HAP-1 (cell line): ENCODE results near the gene LYPD4.
A peak's percentile ranks its signal among the peaks of the same experiment; 100 is the strongest.

ENCODE experiments used
- DNase-seq, 2 experiments: peaks; one replicate each; pipeline ENCODE4 v3.0.0-alpha.2; 2016 to 2020; ENCODE audit warnings: low spot score in 2 of 2
- H3K27me3 ChIP-seq: fragments of 250-450 bp; sonication (Bioruptor Pico); 2 replicates; pipeline ENCODE4 v1.5.1; 2020; ENCODE audit warnings: low read depth, mild to moderate bottlenecking, moderate library complexity
- H3K36me3 ChIP-seq: fragments of 250-450 bp; sonication (Bioruptor Pico); replicated peaks from 2 replicates; pipeline ENCODE4 v1.5.1; 2020; ENCODE audit warnings: mild to moderate bottlenecking
- H3K4me1 ChIP-seq: fragments of 250-450 bp; sonication (Bioruptor Pico); 2 replicates; pipeline ENCODE4 v1.5.1; 2020; ENCODE audit warnings: mild to moderate bottlenecking
- H3K4me3 ChIP-seq: fragments of 250-450 bp; sonication (Bioruptor Pico); 2 replicates; pipeline ENCODE4 v1.5.1; 2020; ENCODE audit warnings: mild to moderate bottlenecking, moderate library complexity
- H3K9me3 ChIP-seq: fragments of 250-450 bp; sonication (Bioruptor Pico); 2 replicates; pipeline ENCODE4 v1.5.1; 2020; ENCODE audit warnings: mild to moderate bottlenecking, moderate library complexity
- in situ Hi-C: fragments of 300-500 bp; cut with MboI; formaldehyde crosslinking; loops from 3 replicates; pipeline ENCODE4 v1.14.3; 2020; ENCODE audit warnings: low sequenced_read_pairs, inconsistent platforms, mixed read lengths

The LYPD4 gene

DNA sequence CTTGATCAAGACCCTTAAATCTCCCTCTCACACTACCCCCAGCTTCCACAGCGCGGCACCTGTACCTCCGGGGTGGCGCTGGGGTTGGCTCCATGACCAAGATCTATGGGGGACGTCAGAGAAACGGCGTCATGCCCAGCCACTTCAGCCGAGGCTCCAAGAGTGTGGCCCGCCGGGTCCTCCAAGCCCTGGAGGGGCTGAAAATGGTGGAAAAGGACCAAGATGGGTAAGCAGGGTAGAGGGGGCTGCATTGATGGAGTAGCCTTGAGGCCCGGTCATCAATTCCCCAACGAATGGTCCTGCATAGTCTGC lies 24.5 kb upstream of the LYPD4 start:
- Histone ChIP-seq H3K27me3 (no peaks in the 10 kb centered on the region), H3K36me3 (peaks cover 79% of the 10 kb centered on the region), H3K4me1 (peaks cover 8% of the 10 kb centered on the region; the same call in 1 of the 2 replicates), H3K4me3 (no peak overlapping the region), H3K9me3 (no peaks in the 10 kb centered on the region)
- no peak for DNase-seq
- in situ Hi-C loops, result no loop called here

GRCh38 chr19:41868120-41868988 lies 23.9 kb upstream of the LYPD4 start:
- Histone ChIP-seq H3K9me3 (no peaks in the 10 kb centered on the region), H3K36me3 (peaks cover 85% of the 10 kb centered on the region), H3K4me3 (no peak overlapping the region), H3K27me3 (no peaks in the 10 kb centered on the region), H3K4me1 (peaks cover 10% of the 10 kb centered on the region; the same call in 1 of the 2 replicates)
- in situ Hi-C loops, result no loop called here
- DNase-seq, result no peak

DNA sequence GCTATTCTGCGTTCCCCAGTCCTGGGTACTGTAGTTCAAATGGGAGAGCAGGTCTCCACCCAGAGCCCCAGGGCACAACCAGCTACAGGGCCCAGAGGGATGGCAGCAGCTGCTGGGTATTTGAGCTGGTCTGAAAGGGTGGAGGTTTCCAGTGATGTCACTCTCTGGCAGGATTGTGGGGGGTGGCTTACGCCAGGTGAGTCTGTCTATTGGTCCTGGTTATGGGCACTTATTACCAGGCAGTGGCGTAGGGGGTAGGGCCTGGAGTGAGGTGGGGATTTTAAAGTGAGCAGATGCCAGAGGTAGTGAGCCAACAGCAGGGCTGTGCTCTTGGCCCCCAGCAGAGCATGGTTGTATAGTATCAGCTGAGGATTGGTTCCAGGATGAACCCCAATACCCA lies 21.8 kb upstream of the LYPD4 start:
- H3K36me3 ChIP-seq, result peaks cover 98% of the 10 kb centered on the region
- H3K27me3 ChIP-seq, result no peaks in the 10 kb centered on the region
- in situ Hi-C loops, result no loop called here
- peak in 1 of 2 experiments; percentile 47 for DNase-seq
- no peak overlapping the region for H3K4me3 ChIP-seq
- no peaks in the 10 kb centered on the region for H3K9me3 ChIP-seq
- peaks cover 28% of the 10 kb centered on the region for H3K4me1 ChIP-seq

- Histone ChIP-seq H3K4me3 (no peak overlapping the region), H3K27me3 (no peaks in the 10 kb centered on the region), H3K9me3 (no peaks in the 10 kb centered on the region), H3K36me3 (peaks cover 93% of the 10 kb centered on the region), H3K4me1 (peaks cover 31% of the 10 kb centered on the region)
- no peak for DNase-seq
- in situ Hi-C loops, result no loop called here
These were observed 19.9 kb upstream of the LYPD4 start for GRCh38 chr19:41864374-41864773.

DNA sequence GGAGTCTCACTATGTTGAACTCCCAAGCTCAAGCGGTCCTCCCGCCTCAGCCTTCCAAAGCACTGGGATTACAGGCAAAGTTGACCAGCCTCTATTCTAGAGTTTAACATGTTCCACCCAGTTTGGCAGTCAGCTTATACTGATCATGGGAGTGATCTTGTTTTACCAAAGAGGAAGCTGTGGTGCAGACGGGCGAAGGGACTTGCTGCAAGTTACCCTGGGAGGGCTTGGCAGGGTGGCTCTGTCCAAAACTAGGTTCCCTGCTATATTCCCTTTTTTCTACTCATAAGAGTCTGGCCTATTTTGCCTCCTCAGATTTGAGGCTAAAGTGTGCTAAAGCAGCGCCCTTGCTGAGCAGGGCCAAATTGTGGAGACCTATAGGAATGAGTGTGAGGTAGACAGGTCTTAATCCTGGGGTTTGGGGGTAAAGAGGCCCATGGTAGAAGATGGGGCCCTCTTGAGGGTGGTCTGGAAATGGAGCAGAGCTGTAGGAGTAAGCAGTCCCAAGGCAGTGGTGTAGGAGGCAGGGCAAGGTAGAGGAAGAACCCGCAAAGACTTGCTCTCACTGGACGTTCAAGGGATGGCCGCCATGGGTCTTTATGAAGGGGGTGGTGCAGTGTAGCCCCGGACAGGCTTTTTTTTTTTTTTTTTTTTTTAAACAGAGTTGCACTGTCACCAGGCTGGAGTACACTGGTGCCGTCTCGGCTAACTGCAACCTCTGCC lies 18.9 kb upstream of the LYPD4 start:
- no peak for DNase-seq
- Histone ChIP-seq H3K36me3 (peaks cover 83% of the 10 kb centered on the region), H3K4me3 (no peak overlapping the region), H3K4me1 (peaks cover 31% of the 10 kb centered on the region), H3K27me3 (no peaks in the 10 kb centered on the region), H3K9me3 (no peaks in the 10 kb centered on the region)
- in situ Hi-C loops, result no loop called here

- no peaks in the 10 kb centered on the region for H3K9me3 ChIP-seq
- in situ Hi-C loops, result no loop called here
- peaks cover 75% of the 10 kb centered on the region for H3K36me3 ChIP-seq
- no peak for DNase-seq
- H3K27me3 ChIP-seq, result no peaks in the 10 kb centered on the region; the same call in 1 of the 2 replicates
- H3K4me3 ChIP-seq, result peak overlapping the region; percentile 95; the same call in 1 of the 2 replicates
- peaks cover 31% of the 10 kb centered on the region for H3K4me1 ChIP-seq
These were observed 18.0 kb upstream of the LYPD4 start for GRCh38 chr19:41862445-41862986.

- DNase-seq, result no peak
- Histone ChIP-seq H3K4me3 (peak overlapping the region; percentile 95), H3K4me1 (peaks cover 31% of the 10 kb centered on the region), H3K36me3 (peaks cover 68% of the 10 kb centered on the region), H3K9me3 (no peaks in the 10 kb centered on the region), H3K27me3 (peaks cover 5% of the 10 kb centered on the region; the same call in 1 of the 2 replicates)
- in situ Hi-C loops, result no loop called here
These were observed 17.4 kb upstream of the LYPD4 start for GRCh38 chr19:41861846-41862245.

- Histone ChIP-seq H3K4me3 (peak overlapping the region; percentile 95), H3K27me3 (peaks cover 5% of the 10 kb centered on the region; the same call in 1 of the 2 replicates), H3K36me3 (peaks cover 62% of the 10 kb centered on the region), H3K4me1 (peaks cover 31% of the 10 kb centered on the region), H3K9me3 (no peaks in the 10 kb centered on the region)
- in situ Hi-C loops, result no loop called here
- DNase-seq, result peak in 1 of 2 experiments; percentile 34
These were observed 16.8 kb upstream of the LYPD4 start for GRCh38 chr19:41861116-41861768.

GRCh38 chr19:41860419-41861115 lies 16.1 kb upstream of the LYPD4 start:
- DNase-seq, result peak in 1 of 2 experiments; percentile 41
- in situ Hi-C loops, result no loop called here
- Histone ChIP-seq H3K4me3 (peak overlapping the region; percentile 95), H3K27me3 (peaks cover 5% of the 10 kb centered on the region; the same call in 1 of the 2 replicates), H3K4me1 (peaks cover 31% of the 10 kb centered on the region), H3K9me3 (no peaks in the 10 kb centered on the region), H3K36me3 (peaks cover 55% of the 10 kb centered on the region)

GRCh38 chr19:41859618-41860418 lies 15.3 kb upstream of the LYPD4 start, which contains the start of gene RPS19:
RPS19 (plus strand) TSS chr19:41860255; CDS start chr19:41860775, 520 bp downstream.
- Histone ChIP-seq H3K36me3 (peaks cover 48% of the 10 kb centered on the region), H3K27me3 (peaks cover 9% of the 10 kb centered on the region; the same call in 1 of the 2 replicates), H3K9me3 (no peaks in the 10 kb centered on the region), H3K4me1 (peaks cover 30% of the 10 kb centered on the region), H3K4me3 (peak within 1 kb of the TSS; percentile 95)
- peak; percentile 94 to 98 for DNase-seq
- in situ Hi-C loops, result no loop called here

DNA sequence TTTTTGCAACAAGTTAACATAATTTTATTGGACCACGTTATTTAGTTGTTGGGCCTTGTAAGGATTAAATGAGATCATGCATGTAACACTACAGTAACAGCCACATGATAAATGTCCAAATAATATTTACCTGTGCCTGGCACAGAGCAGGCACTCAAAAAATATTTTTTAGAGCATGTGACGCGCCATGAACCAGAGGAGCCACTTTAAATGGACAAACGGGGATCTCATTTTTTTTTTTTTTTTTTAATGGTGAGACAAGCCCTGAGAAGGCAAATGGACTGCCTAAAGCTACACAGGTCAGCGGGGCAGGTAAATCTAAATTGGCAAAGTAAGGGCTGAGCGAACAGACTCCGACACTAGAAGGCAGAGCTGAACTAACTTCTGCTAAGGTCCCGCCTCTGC lies 14.7 kb upstream of the LYPD4 start:
- in situ Hi-C loops, result no loop called here
- Histone ChIP-seq H3K36me3 (peaks cover 42% of the 10 kb centered on the region), H3K4me3 (no peak overlapping the region), H3K9me3 (no peaks in the 10 kb centered on the region), H3K27me3 (peaks cover 12% of the 10 kb centered on the region), H3K4me1 (peaks cover 26% of the 10 kb centered on the region)
- DNase-seq, result no peak

- no peaks in the 10 kb centered on the region for H3K36me3 ChIP-seq
- no peak overlapping the region for H3K4me3 ChIP-seq
- H3K27me3 ChIP-seq, result peaks cover 45% of the 10 kb centered on the region
- H3K4me1 ChIP-seq, result no peaks in the 10 kb centered on the region
- H3K9me3 ChIP-seq, result no peaks in the 10 kb centered on the region
- no peak for DNase-seq
- in situ Hi-C loops, result no loop called here
These were observed 9.3 kb upstream of the LYPD4 start for GRCh38 chr19:41853768-41854167.
